ENCODE results near the gene IDH1.
"Not testable (repeated sequence)": the region's sequence is repeated elsewhere in the genome, so short reads cannot be mapped to it uniquely, and the experiment has no call there.

IDH1 gene

GRCh38 chr2:208256192-208256782 lies 1.4 kb upstream of the IDH1 start:
- no peak for DNase-seq

- DNase-seq, result no peak
These were observed 761 bp upstream of the IDH1 start for GRCh38 chr2:208255557-208256106.

- peak; percentile 79 for DNase-seq
These were observed 577 bp downstream of the IDH1 start for GRCh38 chr2:208254118-208254870.

GRCh38 chr2:208253600-208254117 lies 1.2 kb downstream of the IDH1 start:
- no peak for DNase-seq

- no peak for DNase-seq
These were observed 2.0 kb downstream of the IDH1 start for GRCh38 chr2:208252716-208253492.

- no peak for DNase-seq
These were observed 3.8 kb downstream of the IDH1 start for GRCh38 chr2:208251098-208251497.

- no peak for DNase-seq
These were observed 4.5 kb downstream of the IDH1 start for GRCh38 chr2:208250388-208250787.

GRCh38 chr2:208249296-208249695 lies 5.6 kb downstream of the IDH1 start:
- DNase-seq, result no peak

- DNase-seq, result no peak
These were observed 6.3 kb downstream of the IDH1 start for GRCh38 chr2:208248601-208249000.

- DNase-seq, result no peak
These were observed 9.1 kb downstream of the IDH1 start for GRCh38 chr2:208245746-208246145.

- DNase-seq, result no peak
These were observed 10.4 kb downstream of the IDH1 start for GRCh38 chr2:208244422-208244821.

GRCh38 chr2:208240619-208241209 lies 14.2 kb downstream of the IDH1 start:
- DNase-seq, result no peak

GRCh38 chr2:208239770-208240493 lies 14.9 kb downstream of the IDH1 start:
- DNase-seq, result no peak

GRCh38 chr2:208235860-208236259 lies 19.0 kb downstream of the IDH1 start:
- DNase-seq, result no peak

GRCh38 chr2:208234786-208235185 lies 20.1 kb downstream of the IDH1 start:
- no peak for DNase-seq

GRCh38 chr2:208228476-208228875 lies 26.4 kb downstream of the IDH1 start:
- DNase-seq, result no peak

- no peak for DNase-seq
These were observed 27.2 kb downstream of the IDH1 start for GRCh38 chr2:208227581-208228232.

- DNase-seq, result no peak
These were observed 30.1 kb downstream of the IDH1 start for GRCh38 chr2:208224802-208225201.

GRCh38 chr2:208222351-208222750 lies 32.5 kb downstream of the IDH1 start:
- DNase-seq, result no peak

- DNase-seq, result not testable (repeated sequence)
These were observed 33.0 kb downstream of the IDH1 start for GRCh38 chr2:208221873-208222272.

- DNase-seq, result no peak
These were observed 44.0 kb downstream of the IDH1 start for GRCh38 chr2:208210688-208211451.

All from stimulated activated CD4-positive, alpha-beta T cell treated with anti-CD3 and anti-CD28 coated beads, Interleukin-4, amount 100 ng/mL, for 1 hour (primary cell).